A673 (cell line): Measurements from ENCODE around the gene CXorf51A.
"Not testable (repeated sequence)": the region's sequence is repeated elsewhere in the genome, so short reads cannot be mapped to it uniquely, and the experiment has no call there.

Experiments used
- EZH2 ChIP-seq: fragments of 200-600 bp; sonication (generic); IDR thresholded peaks from 2 replicates; pipeline ENCODE4 v1.6.1; 2017; ENCODE audit warnings: borderline replicate concordance, low read depth, mild to moderate bottlenecking, mixed read lengths, antibody characterized with exemption, low read length; ENCODE audit not compliant: poor library complexity, severe bottlenecking
- TF ChIP-seq, protein P1 (sequence below): fragments of 300-800, 200-600 bp; sonication (generic); conservative IDR thresholded peaks from 2 replicates; pipeline ENCODE4 v1.5.1; 2017; ENCODE audit warnings: low read depth, mild to moderate bottlenecking, antibody characterized with exemption, low read length, moderate library complexity, mixed read lengths

DNA sequence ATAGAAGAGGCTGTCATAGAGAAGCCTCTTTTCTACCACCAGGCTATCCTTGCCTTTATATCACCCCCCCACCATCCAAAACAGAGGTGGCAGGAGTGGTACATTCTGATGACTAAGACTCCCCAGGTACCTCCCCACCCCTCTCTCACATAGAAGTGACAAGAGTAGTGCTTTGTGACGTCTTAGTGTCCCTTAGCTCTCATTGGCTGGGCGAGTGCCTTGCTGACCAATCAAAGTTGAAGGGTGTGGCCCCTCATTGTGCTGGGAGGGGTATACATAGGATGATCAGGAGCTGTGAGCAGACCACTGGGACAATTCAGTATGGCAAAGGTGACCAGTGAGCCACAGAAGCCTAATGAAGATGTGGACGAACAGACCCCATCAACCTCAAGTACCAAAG is 5.1 kb downstream of the CXorf51A start, which contains the start of gene CXorf51B:
- TF ChIP-seq, protein P1, sequence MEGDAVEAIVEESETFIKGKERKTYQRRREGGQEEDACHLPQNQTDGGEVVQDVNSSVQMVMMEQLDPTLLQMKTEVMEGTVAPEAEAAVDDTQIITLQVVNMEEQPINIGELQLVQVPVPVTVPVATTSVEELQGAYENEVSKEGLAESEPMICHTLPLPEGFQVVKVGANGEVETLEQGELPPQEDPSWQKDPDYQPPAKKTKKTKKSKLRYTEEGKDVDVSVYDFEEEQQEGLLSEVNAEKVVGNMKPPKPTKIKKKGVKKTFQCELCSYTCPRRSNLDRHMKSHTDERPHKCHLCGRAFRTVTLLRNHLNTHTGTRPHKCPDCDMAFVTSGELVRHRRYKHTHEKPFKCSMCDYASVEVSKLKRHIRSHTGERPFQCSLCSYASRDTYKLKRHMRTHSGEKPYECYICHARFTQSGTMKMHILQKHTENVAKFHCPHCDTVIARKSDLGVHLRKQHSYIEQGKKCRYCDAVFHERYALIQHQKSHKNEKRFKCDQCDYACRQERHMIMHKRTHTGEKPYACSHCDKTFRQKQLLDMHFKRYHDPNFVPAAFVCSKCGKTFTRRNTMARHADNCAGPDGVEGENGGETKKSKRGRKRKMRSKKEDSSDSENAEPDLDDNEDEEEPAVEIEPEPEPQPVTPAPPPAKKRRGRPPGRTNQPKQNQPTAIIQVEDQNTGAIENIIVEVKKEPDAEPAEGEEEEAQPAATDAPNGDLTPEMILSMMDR, result not testable (repeated sequence)
- not testable (repeated sequence) for TF ChIP-seq EZH2
